ENCODE results near the gene NXPH3. TPM values are rescaled to one million over a fixed set of nuclear protein-coding genes. Genes with fewer than 3 reads are reported as not detected.

NXPH3 gene
- polyA plus RNA-seq, 3 donors = 0.26 to 6.1 (median 1.5) TPM

GRCh38 chr17:49583226-49583625 lies 7.6 kb downstream of the NXPH3 start:
- WGBS, 3 donors = 94 to 95% (median 94%) methylated on average over 5 of the region's 5 CpGs
- no peak overlapping the region for H3K27ac ChIP-seq (ENCODE audit: low read depth, low read length)

GRCh38 chr17:49583889-49584288 lies 8.2 kb downstream of the NXPH3 start:
- WGBS, 3 donors = 89 to 97% (median 93%) methylated on average over 4 of the region's 4 CpGs
- H3K27ac ChIP-seq (ENCODE audit: low read depth, low read length) = no peak overlapping the region

DNA sequence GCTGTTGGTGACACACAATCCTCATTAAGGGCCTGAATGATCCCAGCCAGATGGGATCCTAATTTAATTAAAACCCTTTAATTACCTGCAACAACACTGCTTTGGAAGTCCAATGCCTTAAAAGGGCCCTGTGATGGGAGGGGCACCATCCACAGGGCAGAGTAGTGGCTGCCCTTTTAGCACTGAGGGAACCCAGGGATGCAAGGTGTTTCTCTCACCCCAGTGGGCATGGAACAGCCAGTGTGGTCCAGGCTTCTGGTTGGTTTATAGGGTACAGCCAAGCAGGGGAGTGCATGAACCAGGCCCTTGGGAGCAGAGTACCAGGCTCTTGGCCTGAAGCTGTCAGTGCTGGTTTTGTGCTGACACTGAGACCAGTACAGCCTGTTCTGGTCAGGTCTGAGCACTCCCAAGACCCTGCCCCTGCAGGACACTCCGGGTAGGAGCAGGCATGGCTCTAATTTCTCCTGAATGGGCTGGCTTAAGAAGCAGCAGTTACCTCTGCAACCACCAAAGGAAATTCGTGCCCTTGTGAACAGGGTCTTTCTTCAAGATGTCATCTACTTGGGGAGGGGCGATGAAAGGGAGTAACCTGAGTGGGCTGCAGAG lies 9.9 kb downstream of the NXPH3 start:
- H3K27ac ChIP-seq (ENCODE audit: low read depth, low read length) = no peak overlapping the region
- WGBS, 3 donors = 61 to 74% (median 65%) methylated on average over 3 of the region's 3 CpGs

DNA sequence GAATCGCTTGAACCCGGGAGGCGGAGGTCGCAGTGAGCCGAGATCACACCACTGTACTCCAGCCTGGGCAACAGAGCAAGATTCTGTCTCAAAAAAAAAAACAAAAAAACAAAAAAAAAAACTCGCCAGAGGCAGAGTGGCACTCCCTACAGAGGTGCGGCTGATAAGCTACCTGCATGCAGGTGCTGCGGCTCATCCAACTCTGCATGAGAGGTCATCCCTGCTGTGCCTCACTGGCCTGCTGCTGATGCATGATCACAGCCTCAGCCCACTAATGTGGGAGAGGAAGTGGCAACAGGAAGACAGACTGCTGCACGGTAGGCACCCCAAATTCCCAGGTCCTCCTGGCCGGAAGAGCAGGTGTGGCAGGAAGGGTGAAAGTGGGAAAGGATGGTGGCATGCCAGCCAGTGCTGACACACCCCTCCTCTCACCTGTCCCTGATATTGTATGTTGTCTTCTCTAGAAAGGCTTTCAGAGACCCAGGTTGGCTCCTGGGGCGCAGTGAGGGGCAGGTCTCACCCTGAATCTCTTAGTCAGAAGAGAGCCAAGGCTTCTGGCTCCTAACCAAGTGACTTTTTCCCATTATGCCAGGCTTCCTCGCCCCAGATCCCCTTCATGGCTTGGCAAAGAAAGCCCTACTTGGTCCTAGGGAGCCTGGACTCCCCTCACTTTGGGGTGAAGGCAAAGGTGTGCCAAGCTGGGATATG lies 11.8 kb downstream of the NXPH3 start:
- 81 to 84% (median 84%) methylated on average over 12 of the region's 12 CpGs for WGBS, 3 donors
- H3K27ac ChIP-seq (ENCODE audit: low read depth, low read length) = no peak overlapping the region

DNA sequence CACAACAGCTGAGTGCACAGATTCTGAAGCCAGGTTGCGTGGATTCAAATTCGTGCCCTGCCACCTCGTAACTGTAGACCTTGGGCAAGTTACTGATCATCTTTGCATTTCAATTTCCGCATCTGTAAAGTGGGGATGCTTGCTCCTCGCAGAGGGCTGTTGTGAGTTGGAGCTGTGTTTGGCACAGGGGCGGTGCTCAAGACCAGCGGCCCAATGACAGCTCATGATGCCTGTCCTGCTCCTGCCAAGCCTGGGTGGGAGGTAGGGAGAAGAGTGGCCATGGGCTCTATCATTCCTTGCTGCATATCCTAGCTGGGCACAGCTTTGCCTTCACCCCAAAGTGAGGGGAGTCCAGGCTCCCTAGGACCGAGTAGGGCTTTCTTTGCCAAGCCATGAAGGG lies 12.6 kb downstream of the NXPH3 start:
- 89 to 91% (median 91%) methylated on average over 8 of the region's 8 CpGs for WGBS, 3 donors
- H3K27ac ChIP-seq (ENCODE audit: low read depth, low read length) = no peak overlapping the region

DNA sequence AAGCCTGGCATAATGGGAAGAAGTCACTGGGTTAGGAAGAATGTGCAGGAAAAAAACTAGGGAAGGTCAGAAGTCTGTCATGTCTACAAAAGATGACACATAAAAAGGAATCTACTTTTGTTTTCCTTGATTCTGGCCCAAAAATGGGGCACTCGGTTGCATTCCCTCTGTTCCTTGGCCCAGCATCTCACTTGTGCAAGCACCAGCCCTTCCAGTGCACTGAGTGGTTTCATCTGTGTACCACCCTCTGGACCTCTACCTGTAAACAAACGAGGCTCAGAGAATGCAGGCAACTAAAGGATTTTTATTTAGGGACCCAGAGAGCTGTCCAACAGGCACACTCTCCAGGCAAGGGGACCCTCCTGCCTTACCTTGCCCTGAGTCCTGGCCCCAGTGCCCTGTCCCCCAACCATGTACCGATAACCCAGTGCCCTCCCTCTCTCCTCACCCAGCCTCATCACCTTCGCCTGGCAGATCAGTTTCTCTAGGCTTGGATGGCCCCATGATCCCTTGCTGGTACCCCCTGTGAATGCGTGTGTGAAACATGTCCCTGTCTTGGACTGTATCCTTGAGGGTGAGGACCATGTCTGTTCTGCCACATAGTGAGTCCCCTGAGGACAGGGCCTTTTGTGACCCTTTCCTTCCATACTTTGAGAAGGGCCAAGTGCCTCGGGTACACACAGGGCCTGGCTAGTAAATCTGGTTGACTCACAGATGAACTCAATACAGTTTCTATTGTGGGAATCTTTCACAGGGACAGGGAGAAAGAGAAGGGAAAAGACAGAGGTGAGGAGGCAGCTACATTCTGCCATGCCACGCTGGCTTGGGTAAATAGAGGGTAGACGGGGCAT lies 13.3 kb downstream of the NXPH3 start:
- 79 to 86% (median 81%) methylated on average over 8 of the region's 8 CpGs for WGBS, 3 donors

DNA sequence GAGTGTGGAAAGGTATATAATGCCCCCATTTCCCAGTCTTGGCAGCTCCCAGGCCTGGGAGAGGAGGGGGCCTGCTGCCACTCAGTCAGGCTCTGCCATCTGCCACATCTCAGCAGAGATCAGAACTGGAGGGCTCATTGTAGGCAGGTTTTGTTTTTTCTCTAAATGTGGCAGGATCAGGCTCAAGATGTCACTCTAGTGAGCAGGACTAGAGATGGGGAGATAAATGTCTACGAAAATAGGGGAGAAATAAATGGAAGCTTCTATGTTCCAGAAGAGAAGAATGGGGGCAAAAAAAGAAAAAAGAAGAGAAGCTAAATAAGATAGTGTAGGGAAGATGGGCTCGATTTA lies 13.9 kb downstream of the NXPH3 start:
- H3K27ac ChIP-seq (ENCODE audit: low read depth, low read length) = no peak overlapping the region
- WGBS, 3 donors = 79 to 100% (median 93%) methylated on average over 2 of the region's 2 CpGs

More for the DNA sequence above, 13.3 kb downstream of the NXPH3 start:
- no peak overlapping the region for H3K27ac ChIP-seq (ENCODE audit: low read depth, low read length)

DNA sequence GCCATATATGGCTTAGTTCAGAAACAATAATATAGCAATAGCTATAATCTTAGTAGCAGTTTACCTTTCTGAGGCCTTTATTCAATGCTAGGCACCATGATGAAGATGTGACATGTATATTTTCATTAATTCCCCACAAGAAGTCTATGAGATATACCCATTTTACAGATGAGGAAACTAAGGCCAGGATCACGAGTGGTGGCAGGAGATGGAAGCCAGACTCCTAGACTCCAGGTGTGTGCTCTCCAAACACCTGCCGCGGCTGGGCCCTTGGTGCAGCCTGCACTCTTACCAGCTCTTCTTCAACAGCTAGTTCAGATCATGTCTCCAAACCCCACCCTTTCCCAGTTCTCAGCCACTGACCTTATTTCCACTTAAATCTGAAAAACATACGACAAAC lies 15.2 kb downstream of the NXPH3 start:
- WGBS, 3 donors = 97% methylated on average over 4 of the region's 4 CpGs
- H3K27ac ChIP-seq (ENCODE audit: low read depth, low read length) = no peak overlapping the region

DNA sequence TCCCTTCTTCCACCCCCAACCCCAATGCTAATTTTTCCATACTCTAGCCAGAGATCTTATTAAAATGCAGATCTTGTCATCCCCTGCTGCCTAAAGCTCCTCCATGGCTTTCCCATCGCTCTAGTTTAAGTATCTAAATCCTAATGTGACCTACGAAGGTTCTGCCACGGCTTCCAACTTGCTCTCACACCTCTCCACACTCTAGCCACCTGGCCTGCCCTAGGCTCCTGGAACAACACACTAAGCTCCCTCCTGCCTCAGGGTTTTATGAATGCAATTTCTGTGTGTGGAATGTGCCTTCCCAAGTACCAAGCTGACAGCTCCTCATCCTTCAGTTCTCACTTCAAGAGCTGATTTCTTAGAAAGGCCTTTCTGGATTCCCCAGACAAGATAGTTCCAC lies 16.6 kb downstream of the NXPH3 start:
- WGBS, 3 donors = 96 to 98% (median 97%) methylated on average over 3 of the region's 3 CpGs
- H3K27ac ChIP-seq (ENCODE audit: low read depth, low read length) = no peak overlapping the region

GRCh38 chr17:49595328-49595727 lies 19.7 kb downstream of the NXPH3 start:
- no peak overlapping the region for H3K27ac ChIP-seq (ENCODE audit: low read depth, low read length)
- 93 to 94% (median 94%) methylated on average over 4 of the region's 4 CpGs for WGBS, 3 donors

GRCh38 chr17:49595980-49596379 lies 20.3 kb downstream of the NXPH3 start:
- H3K27ac ChIP-seq (ENCODE audit: low read depth, low read length) = no peak overlapping the region
- WGBS, 3 donors = 83 to 93% (median 93%) methylated on average over 4 of the region's 4 CpGs

DNA sequence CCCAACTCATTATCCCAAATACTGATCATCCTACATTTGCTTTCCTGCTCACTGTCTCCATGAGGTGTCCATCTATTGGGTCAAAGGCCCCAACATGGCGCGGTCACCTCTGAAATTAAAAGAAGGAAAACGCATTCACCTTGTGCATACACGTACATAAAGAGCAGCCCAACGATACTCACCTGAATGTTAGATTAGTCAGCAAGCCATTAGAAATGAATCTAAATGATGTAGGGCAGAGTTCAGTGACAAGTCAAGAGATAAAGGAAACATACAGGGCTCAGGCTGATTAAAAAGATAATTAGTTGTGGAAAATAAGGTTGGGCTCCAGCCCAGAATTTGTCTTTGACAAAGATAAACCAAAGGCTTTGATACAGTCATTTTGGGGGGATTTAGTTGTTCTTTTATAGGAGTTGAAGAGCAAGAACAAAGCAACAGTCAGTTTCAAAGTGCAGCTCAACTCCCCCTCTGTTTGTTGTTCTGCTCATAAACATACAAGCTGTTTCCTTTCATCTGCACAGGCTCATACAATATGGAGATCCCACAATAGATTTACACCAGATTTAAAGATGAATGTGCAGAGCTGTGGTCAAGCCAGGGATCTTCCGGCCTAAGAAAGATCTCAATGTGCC lies 21.1 kb downstream of the NXPH3 start:
- WGBS, 3 donors = 86 to 92% (median 87%) methylated on average over 6 of the region's 6 CpGs

GRCh38 chr17:49597436-49597835 lies 21.8 kb downstream of the NXPH3 start:
- H3K27ac ChIP-seq (ENCODE audit: low read depth, low read length) = no peak overlapping the region
- WGBS, 3 donors = 85 to 87% (median 87%) methylated on average over 4 of the region's 4 CpGs

More for the DNA sequence above, 21.1 kb downstream of the NXPH3 start:
- H3K27ac ChIP-seq (ENCODE audit: low read depth, low read length) = no peak overlapping the region

GRCh38 chr17:49597928-49598655 lies 22.4 kb downstream of the NXPH3 start:
- no peak overlapping the region for H3K27ac ChIP-seq (ENCODE audit: low read depth, low read length)
- WGBS, 3 donors = 69 to 89% (median 73%) methylated on average over 8 of the region's 8 CpGs

DNA sequence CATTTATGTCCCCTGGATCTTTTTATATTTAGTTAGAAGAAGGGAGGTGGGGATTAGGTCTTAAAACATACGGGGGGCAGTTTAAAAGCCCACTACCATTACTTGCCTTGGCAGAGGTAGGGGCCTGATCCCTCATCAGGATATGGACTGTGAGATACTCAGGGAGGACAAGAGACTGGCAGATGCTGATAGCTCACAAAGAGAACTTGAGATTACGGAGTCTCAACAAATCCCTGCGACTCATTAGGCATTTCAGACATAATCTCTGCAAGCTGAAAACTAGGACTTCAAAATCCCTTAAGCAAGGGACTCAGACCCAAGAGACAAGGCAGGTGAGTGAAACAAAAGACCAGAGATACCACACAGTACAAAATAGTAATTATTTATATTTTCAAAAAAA lies 23.2 kb downstream of the NXPH3 start:
- H3K27ac ChIP-seq (ENCODE audit: low read depth, low read length) = no peak overlapping the region
- 93 to 95% (median 93%) methylated on average over 3 of the region's 3 CpGs for WGBS, 3 donors

- no peak overlapping the region for H3K27ac ChIP-seq (ENCODE audit: low read depth, low read length)
These were observed 25.3 kb downstream of the NXPH3 start for GRCh38 chr17:49600949-49601348.

DNA sequence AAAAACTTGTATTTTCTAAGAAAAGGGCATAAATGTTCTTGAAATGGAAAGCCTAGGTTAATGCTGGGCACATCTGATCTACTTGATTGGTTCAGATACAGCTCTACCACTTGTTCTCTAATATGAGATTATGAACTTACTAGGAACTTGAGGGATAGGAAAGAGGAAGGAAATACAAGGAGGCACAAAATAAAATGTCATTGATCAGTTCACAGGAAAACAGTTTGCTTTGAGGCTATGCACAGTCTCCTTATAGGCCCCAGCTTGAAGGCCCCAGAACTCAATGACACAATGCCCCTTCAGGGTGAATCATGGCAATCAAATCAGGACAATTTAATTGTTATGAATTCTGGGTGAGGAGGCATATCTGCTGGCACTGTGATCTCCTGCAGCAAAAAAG lies 27.1 kb downstream of the NXPH3 start:
- no peak overlapping the region for H3K27ac ChIP-seq (ENCODE audit: low read depth, low read length)

DNA sequence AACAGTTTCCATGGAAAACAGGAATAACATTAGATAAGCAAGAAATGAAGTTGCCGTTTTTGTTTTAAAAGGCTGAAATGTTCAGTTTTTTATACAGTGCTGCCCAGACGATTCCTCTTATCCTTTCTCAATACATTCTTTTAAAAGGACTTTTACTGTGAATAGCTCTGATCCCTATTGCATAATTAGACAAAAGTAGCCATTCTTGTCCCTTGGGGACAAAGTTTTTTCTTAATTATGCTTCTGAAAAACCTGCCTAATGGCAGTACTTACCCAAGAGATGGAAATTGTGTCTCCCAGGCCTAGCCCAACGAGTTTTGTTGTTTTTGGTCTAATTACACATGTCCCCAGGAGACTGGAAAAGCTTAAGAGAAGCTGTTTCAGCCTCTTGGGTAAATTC lies 27.6 kb downstream of the NXPH3 start:
- no peak overlapping the region for H3K27ac ChIP-seq (ENCODE audit: low read depth, low read length)

More for the DNA sequence above, 27.6 kb downstream of the NXPH3 start:
- 46 to 59% (median 52%) methylated on average over 3 of the region's 3 CpGs for WGBS, 3 donors

Measured in adipose tissue (tissue), 3 donors.